A673 (cell line): Measurements from ENCODE around the gene HPS1. TPM values are rescaled to one million over a fixed set of nuclear protein-coding genes. Genes with fewer than 3 reads are reported as not detected.

ENCODE experiments used
- BruUV-seq: library from RNA; stranded (reverse); fragments of 400-500 nt; replicated peaks from 2 replicates; lab custom pipeline; 2021; lab: Mats Ljungman, UMichigan
- CTCF ChIA-PET: fragments of 300-600 bp; sonication (Branson Sonifier 250); formaldehyde crosslinking; loops from one replicate; lab custom pipeline; 2022; ENCODE audit warnings: antibody characterized with exemption; lab: Charles Lee
- POLR2A ChIA-PET: fragments of 300-600 bp; sonication (Branson Sonifier 250); formaldehyde crosslinking; loops from one replicate; lab custom pipeline; 2022; ENCODE audit warnings: antibody characterized with exemption; ENCODE audit not compliant: low non-redundant PET; lab: Charles Lee
- DNase-seq: peaks from one replicate; pipeline ENCODE4 v3.0.0-alpha.2; 2015; ENCODE audit warnings: low spot score
- H3K27ac ChIP-seq: fragments of 200-600 bp; sonication (generic); 2 replicates; pipeline ENCODE4 v1.5.1; 2016; ENCODE audit warnings: mixed run types, low read depth, mild to moderate bottlenecking, mixed read lengths, antibody characterized with exemption, low read length; ENCODE audit not compliant: poor library complexity, severe bottlenecking
- H3K27me3 ChIP-seq: fragments of 200-600 bp; sonication (generic); replicated peaks from 2 replicates; pipeline ENCODE4 v1.6.1; 2017; ENCODE audit warnings: mixed run types, low read depth, mild to moderate bottlenecking, mixed read lengths, antibody characterized with exemption, low read length; ENCODE audit not compliant: insufficient read depth, poor library complexity
- H3K36me3 ChIP-seq: fragments of 200-600 bp; sonication (generic); 2 replicates; pipeline ENCODE4 v1.6.1; 2016; ENCODE audit warnings: mixed run types, mild to moderate bottlenecking, mixed read lengths, antibody characterized with exemption, low read length; ENCODE audit not compliant: insufficient read depth, poor library complexity, severe bottlenecking
- H3K4me1 ChIP-seq: fragments of 200-600 bp; sonication (generic); 2 replicates; pipeline ENCODE4 v1.6.1; 2017; ENCODE audit warnings: mixed run types, mild to moderate bottlenecking, mixed read lengths, antibody characterized with exemption, low read length; ENCODE audit not compliant: insufficient read depth, poor library complexity, severe bottlenecking
- H3K4me3 ChIP-seq: fragments of 200-600 bp; sonication (generic); 2 replicates; pipeline ENCODE4 v1.5.1; 2016; ENCODE audit warnings: low read depth, mixed run types, mild to moderate bottlenecking, mixed read lengths, low read length; ENCODE audit not compliant: poor library complexity, severe bottlenecking
- H3K9me3 ChIP-seq: fragments of 200-600 bp; sonication (generic); 2 replicates; pipeline ENCODE4 v1.6.1; 2016; ENCODE audit warnings: mixed run types, low read depth, mild to moderate bottlenecking, mixed read lengths, antibody characterized with exemption, low read length; ENCODE audit not compliant: poor library complexity, severe bottlenecking
- EZH2 ChIP-seq: fragments of 200-600 bp; sonication (generic); IDR thresholded peaks from 2 replicates; pipeline ENCODE4 v1.6.1; 2017; ENCODE audit warnings: borderline replicate concordance, low read depth, mild to moderate bottlenecking, mixed read lengths, antibody characterized with exemption, low read length; ENCODE audit not compliant: poor library complexity, severe bottlenecking
- intact Hi-C: fragments of 100-400 bp; cut with micrococcal nuclease; formaldehyde crosslinking; loops from one replicate; pipeline ENCODE4 v1.10.0; 2022; ENCODE audit not compliant: unreplicated experiment
- total RNA-seq: library from RNA; stranded (reverse); gene quantifications from 2 replicates; pipeline ENCODE4 v1.2.3, GENCODE V29; 2021
- TF ChIP-seq, protein P1 (sequence below): fragments of 300-800, 200-600 bp; sonication (generic); conservative IDR thresholded peaks from 2 replicates; pipeline ENCODE4 v1.5.1; 2017; ENCODE audit warnings: low read depth, mild to moderate bottlenecking, antibody characterized with exemption, low read length, moderate library complexity, mixed read lengths

Gene HPS1
- total RNA-seq, 1 experiment from 2014 or later: 40.6 TPM

DNA sequence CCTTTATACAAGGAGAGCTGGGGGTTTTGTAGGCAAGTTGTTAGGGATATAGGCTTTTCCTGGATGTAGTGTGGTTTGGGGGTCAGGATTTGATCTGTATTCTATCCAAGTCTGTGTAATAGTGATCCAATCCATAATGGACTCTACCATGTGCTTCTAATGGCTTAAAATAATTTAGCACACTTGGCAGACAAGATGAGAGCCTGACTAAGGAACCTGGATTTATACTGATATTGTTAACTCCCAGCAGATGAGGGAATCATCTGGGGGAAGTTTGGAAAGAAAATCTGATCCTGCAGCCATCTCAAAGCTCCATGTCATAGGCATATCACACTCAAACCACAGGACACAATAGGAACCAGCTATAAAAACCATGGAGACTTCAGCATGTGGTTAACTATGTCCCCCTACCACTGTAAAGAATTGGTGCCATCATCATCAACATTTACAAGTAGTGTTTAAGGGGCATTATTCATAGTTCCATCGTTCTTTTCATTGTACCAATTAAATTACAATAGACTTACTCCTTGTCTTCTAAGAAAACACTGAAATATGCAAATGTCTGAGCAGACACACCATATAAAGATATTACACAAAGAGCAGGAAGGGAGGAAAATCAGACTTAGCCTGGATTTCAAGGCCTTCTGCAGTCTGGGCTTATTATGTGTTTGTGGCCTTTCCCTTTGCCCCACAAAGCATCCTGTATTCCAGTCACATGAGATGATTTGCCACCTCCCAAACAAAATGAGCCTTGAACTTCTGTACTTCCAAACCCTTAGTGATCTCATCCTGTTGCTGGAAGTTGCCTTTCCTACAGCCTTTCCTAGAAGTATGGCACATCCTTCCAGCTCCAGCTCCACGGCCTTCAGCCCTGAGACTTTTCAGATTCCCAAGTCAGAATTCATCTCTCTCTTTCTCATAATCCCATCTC is 22.5 kb upstream of the HPS1 start:
- intact Hi-C loops: loop anchor here (5.0 to 10.0 kb wide), 3 partner anchors 276 to 896 kb away; no protein-coding TSS in a partner anchor
- TF ChIP-seq, protein P1, sequence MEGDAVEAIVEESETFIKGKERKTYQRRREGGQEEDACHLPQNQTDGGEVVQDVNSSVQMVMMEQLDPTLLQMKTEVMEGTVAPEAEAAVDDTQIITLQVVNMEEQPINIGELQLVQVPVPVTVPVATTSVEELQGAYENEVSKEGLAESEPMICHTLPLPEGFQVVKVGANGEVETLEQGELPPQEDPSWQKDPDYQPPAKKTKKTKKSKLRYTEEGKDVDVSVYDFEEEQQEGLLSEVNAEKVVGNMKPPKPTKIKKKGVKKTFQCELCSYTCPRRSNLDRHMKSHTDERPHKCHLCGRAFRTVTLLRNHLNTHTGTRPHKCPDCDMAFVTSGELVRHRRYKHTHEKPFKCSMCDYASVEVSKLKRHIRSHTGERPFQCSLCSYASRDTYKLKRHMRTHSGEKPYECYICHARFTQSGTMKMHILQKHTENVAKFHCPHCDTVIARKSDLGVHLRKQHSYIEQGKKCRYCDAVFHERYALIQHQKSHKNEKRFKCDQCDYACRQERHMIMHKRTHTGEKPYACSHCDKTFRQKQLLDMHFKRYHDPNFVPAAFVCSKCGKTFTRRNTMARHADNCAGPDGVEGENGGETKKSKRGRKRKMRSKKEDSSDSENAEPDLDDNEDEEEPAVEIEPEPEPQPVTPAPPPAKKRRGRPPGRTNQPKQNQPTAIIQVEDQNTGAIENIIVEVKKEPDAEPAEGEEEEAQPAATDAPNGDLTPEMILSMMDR: no peak
- TF ChIP-seq EZH2: no peak
- H3K4me3 ChIP-seq: no peak overlapping the region
- H3K27me3 ChIP-seq: peaks cover 32% of the 10 kb centered on the region
- BruUV-seq: no TSS peak
- H3K27ac ChIP-seq: no peak overlapping the region
- H3K9me3 ChIP-seq: no peaks in the 10 kb centered on the region
- CTCF ChIA-PET: no interaction called here
- POLR2A ChIA-PET: no interaction called here
- no peak for DNase-seq
- H3K36me3 ChIP-seq: no peaks in the 10 kb centered on the region
- peaks cover 5% of the 10 kb centered on the region for H3K4me1 ChIP-seq

DNA sequence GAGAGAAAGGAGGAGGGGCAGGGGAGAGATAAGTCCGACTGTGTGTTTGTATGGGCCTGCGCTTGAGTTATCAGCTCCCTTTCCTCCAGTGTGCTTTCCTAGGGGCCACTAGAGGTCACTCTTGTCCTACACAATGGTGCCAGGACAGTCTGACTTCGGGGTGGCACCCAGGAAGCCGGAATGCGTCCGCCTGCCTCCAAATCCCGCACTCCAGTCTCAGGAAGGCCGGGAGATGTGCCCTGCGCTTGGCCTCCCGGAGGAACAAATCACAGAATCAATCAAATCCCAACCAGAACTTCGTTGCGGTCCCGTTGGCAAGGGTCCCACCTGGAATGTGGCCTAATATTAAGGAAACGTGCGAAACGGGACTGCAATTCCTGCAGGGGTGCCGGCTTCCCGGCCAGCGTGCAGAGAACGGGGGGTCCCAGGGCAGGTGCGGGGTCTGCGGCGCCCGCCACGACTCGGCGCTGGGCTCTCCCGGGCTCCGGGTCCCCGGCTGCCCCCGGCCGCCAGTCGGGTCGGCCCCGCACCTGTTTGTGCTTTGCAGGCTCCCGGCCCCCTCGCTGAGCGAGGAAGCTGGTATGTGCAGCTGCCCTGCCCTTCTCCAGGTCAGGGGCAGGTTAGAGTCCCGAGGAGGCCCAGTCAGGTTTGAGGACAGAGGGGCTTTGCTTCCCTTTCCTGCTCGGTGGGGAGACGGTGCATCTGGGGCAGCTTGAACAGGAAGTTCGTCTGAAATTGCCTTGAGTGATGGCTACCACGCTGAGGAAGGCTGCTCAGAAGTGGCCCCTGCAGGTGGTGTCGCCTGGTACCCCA is 21.0 kb upstream of the HPS1 start:
- CTCF ChIA-PET: interaction anchor here (0.5 to 1.4 kb wide), 6 partner anchors 129 to 964 kb away, joined by 3 to 12 read pairs (median 6); no protein-coding TSS in a partner anchor

More for the DNA sequence above, 21.0 kb upstream of the HPS1 start:
- no TSS peak for BruUV-seq
- H3K36me3 ChIP-seq: no peaks in the 10 kb centered on the region
- H3K4me3 ChIP-seq: peak overlapping the region; percentile 39
- peaks cover 32% of the 10 kb centered on the region for H3K27me3 ChIP-seq
- no peak overlapping the region for H3K27ac ChIP-seq
- intact Hi-C loops: loop anchor here (1.0 to 10.0 kb wide), 6 partner anchors 197 to 897 kb away; no protein-coding TSS in a partner anchor
- DNase-seq: peak; percentile 86
- TF ChIP-seq, protein P1: peak; percentile 82
- TF ChIP-seq EZH2: no peak
- POLR2A ChIA-PET: no interaction called here
- H3K4me1 ChIP-seq: peaks cover 5% of the 10 kb centered on the region
- no peaks in the 10 kb centered on the region for H3K9me3 ChIP-seq
